MM.1S (cell line): ENCODE data around the gene ANKRD44.

Experiments used
- EZH2 ChIP-seq: fragments of 300-600 bp; sonication (generic); optimal IDR thresholded peaks from 2 replicates; pipeline ENCODE3; 2017; ENCODE audit warnings: low read depth, mild to moderate bottlenecking, antibody characterized with exemption, low read length, mixed read lengths
- EZH2phosphoT487 ChIP-seq: fragments of 300-600 bp; sonication (generic); IDR thresholded peaks from 2 replicates; pipeline ENCODE4 v1.6.1; 2018; ENCODE audit warnings: antibody characterized with exemption, low read length
- TF ChIP-seq, protein P1 (sequence below): fragments of 300-600 bp; sonication (generic); IDR thresholded peaks from 2 replicates; pipeline ENCODE4 v1.5.1; 2016; ENCODE audit warnings: antibody characterized with exemption, low read length, mixed read lengths

DNA sequence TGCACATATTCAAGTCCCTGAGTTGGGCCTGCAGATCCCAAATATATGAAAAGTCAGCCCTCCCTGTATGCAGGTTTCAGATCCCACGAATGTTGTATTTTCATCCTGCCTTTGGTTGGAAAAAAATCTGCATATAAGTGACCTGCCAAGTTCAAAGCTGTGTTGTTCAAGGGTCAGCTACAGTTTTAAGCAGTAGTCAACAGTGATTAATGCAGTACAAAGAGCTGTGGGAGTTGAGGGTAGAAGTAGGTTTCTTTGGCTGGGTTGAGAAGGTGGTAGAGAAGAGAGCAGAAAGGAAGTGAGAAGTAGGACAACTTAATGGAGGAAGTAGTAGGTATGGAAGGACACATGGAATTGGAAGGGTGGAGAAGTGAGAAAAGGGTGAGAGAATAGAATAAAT is 127.9 kb downstream of the ANKRD44 start:
- no peak for TF ChIP-seq EZH2
- TF ChIP-seq, protein P1, sequence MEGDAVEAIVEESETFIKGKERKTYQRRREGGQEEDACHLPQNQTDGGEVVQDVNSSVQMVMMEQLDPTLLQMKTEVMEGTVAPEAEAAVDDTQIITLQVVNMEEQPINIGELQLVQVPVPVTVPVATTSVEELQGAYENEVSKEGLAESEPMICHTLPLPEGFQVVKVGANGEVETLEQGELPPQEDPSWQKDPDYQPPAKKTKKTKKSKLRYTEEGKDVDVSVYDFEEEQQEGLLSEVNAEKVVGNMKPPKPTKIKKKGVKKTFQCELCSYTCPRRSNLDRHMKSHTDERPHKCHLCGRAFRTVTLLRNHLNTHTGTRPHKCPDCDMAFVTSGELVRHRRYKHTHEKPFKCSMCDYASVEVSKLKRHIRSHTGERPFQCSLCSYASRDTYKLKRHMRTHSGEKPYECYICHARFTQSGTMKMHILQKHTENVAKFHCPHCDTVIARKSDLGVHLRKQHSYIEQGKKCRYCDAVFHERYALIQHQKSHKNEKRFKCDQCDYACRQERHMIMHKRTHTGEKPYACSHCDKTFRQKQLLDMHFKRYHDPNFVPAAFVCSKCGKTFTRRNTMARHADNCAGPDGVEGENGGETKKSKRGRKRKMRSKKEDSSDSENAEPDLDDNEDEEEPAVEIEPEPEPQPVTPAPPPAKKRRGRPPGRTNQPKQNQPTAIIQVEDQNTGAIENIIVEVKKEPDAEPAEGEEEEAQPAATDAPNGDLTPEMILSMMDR, result no peak
- no peak for TF ChIP-seq EZH2phosphoT487
